Measurements from ENCODE around the gene CYP1A1.
"Not testable (repeated sequence)": the region's sequence is repeated elsewhere in the genome, so short reads cannot be mapped to it uniquely, and the experiment has no call there.

CYP1A1 gene

GRCh38 chr15:74738239-74738638 lies 12.9 kb upstream of the CYP1A1 start:
- DNase-seq (ENCODE audit: low spot score), result not testable (repeated sequence)

DNA sequence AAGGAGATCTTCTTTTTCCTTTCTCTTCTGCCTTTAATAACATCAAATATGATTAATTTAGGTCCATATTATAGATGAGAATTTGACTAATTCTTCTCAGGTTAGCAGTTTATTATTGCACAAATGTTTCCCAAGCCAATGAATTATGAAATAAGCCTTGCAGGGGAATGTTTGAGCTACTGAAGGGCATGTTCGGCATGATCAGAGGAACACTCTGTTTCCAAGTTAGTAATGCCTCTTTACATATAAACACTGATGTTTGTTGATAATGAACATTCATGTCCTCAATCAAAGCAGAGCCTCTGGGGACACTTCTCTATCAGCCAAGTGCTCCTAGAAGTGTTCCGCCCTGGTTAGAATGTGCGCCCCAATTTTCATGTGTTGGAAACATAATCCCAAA lies 10.0 kb upstream of the CYP1A1 start:
- DNase-seq (ENCODE audit: low spot score), result no peak

DNA sequence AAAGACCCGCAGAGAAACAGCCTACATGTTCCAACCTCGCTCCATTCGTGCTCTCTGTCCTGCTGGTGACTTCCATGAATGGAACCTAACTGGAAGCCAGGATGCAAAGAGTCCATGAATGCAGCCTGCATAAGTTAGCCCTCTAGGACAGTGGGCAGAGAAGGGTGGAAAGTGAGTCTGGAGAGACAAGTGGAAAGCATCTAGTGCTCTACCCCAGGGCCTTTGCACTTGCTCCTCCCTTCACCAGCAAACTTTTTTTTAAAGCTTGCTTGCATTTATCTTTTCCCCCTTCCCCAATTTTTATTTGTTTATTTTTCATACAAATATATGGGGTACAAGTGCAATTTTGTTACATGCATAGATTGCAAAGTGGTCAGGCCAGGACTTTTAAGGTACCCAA lies 7.9 kb upstream of the CYP1A1 start:
- no peak for DNase-seq (ENCODE audit: low spot score)

DNA sequence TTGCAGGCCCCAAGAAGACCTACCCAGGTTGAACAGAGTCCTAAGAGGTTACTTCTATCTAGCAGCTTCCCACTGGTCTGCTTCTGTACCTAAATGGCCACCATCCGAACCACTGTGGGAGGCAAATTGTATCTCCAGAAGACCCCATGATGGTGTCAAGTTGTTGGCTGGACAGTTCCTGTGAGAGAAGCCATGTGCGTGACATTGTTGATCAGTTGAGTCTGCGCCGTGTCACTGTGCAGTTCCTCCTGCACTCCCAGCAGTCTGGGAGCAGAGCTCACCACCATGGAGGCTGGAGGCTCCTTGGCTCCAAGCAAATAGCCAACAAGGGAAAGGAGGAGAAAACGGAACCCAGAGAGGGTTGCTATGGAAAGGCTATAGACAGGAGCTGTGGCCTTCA lies 7.5 kb upstream of the CYP1A1 start:
- no peak for DNase-seq (ENCODE audit: low spot score)

GRCh38 chr15:74730619-74731316 lies 5.4 kb upstream of the CYP1A1 start:
- no peak for DNase-seq (ENCODE audit: low spot score)

DNA sequence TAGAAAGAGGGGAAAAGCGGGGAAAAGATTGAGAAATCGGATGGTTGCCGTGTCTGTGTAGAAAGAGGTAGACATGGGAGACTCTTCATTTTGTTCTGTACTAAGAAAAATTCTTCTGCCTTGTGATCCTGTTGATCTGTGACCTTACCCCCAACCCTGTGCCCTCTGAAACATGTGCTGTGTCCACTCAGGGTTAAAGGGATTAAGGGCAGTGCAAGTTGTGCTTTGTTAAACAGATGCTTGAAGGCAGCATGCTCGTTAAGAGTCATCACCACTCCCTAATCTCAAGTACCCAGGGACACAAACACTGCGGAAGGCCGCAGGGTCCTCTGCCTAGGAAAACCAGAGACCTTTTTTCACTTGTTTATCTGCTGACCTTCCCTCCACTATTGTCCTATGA lies 4.0 kb upstream of the CYP1A1 start:
- not testable (repeated sequence) for DNase-seq (ENCODE audit: low spot score)

- not testable (repeated sequence) for DNase-seq (ENCODE audit: low spot score)
Measured at GRCh38 chr15:74728699-74729098, 3.4 kb upstream of the CYP1A1 start.

- no peak for DNase-seq (ENCODE audit: low spot score)
Measured at GRCh38 chr15:74727727-74728126, 2.4 kb upstream of the CYP1A1 start.

DNA sequence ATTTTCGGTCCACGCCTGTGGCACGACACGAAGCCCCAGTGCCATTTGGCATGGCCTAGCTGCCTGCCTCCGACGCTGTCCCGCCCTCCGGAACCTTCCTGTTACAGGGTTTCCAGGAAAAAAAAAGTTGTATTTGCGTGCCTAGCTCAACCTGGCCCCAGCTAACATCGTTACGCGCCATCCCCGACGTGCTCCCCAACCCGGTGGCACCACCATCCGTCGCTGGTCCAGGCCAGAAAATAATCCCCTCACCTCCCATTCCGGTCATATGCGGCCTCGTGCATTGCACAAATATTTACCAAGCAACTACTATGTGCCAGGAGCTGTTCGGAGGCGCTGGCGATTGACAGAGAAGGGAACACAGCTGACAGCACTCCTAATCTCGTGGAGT lies 1.4 kb upstream of the CYP1A1 start:
- DNase-seq (ENCODE audit: low spot score), result no peak

DNA sequence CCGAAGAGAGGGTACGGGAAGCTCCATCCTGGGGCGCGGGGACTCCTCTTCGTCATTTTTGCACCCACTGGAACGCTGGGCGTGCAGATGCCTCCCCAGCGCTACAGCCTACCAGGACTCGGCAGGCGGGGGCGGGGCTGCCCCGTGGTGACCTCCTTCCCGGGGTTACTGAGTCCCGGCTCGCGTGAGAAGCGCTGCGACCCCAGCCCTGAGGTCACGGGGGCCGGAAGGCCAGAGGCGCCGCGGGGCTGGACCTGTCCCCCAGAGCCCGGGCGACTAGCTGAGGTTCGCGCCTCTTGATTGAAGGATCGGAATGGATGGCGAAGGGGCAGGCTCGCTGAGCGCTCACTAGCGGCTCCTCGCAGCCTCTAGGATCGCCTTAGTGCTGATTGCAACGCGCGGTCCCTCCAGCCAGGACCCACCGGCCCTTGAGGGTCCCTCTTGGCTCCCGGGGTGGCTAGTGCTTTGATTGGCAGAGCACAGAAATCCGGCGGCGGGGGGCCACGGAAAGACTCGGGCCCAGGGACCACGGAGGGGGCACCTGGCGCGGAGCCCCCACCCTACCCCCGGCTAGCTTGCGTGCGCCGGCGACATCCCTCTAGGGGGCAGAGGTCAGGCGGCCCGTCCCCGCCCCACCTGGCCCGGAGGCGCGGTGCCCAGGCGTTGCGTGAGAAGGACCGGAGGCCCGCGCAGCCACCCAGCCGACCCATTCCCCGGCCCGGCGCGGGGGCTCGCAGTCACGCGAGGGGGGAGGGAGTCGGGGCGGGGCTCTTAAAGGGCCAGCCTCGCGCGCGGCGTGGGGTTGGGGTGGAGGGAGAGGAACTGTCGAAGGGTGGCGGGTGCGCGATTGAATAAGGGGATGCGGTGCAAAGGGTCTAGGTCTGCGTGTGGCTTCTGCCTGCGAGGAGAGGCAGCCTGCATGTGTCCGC lies 781 bp upstream of the CYP1A1 start:
- DNase-seq (ENCODE audit: low spot score), result peak; percentile 24

- DNase-seq (ENCODE audit: low spot score), result no peak
Measured at GRCh38 chr15:74724570-74725224, 631 bp downstream of the CYP1A1 start.

GRCh38 chr15:74723754-74724334 lies 1.5 kb downstream of the CYP1A1 start:
- peak; percentile 40 for DNase-seq (ENCODE audit: low spot score)

GRCh38 chr15:74723187-74723586 lies 2.1 kb downstream of the CYP1A1 start:
- no peak for DNase-seq (ENCODE audit: low spot score)

GRCh38 chr15:74722591-74722990 lies 2.7 kb downstream of the CYP1A1 start:
- DNase-seq (ENCODE audit: low spot score), result no peak

GRCh38 chr15:74716651-74717050 lies 8.7 kb downstream of the CYP1A1 start:
- no peak for DNase-seq (ENCODE audit: low spot score)

- no peak for DNase-seq (ENCODE audit: low spot score)
Measured at GRCh38 chr15:74712311-74712710, 13.0 kb downstream of the CYP1A1 start.

GRCh38 chr15:74710319-74711094 lies 14.8 kb downstream of the CYP1A1 start:
- no peak for DNase-seq (ENCODE audit: low spot score)

DNA sequence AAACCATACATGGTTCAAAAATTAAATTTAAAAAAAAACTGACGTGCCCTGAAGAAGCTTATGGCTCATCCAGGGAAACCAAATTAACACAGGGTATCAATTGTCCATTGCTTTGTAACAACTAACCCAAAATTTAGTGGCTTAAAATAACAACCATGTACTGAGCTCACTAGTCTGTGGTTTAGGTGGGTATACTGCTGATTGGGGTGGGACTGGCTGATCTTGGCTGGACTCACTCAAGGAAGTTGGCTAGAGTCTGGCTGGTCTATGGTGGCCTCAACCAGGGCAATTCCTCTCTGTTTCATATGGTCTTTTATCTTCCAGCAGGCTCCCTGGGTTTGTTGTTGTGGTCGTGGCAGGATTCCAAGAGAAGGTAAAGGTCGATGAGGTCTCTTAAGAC lies 15.4 kb downstream of the CYP1A1 start:
- no peak for DNase-seq (ENCODE audit: low spot score)

- no peak for DNase-seq (ENCODE audit: low spot score)
Measured at GRCh38 chr15:74709011-74709410, 16.3 kb downstream of the CYP1A1 start.

- DNase-seq (ENCODE audit: low spot score), result no peak
Measured at GRCh38 chr15:74696808-74697207, 28.5 kb downstream of the CYP1A1 start.

DNA sequence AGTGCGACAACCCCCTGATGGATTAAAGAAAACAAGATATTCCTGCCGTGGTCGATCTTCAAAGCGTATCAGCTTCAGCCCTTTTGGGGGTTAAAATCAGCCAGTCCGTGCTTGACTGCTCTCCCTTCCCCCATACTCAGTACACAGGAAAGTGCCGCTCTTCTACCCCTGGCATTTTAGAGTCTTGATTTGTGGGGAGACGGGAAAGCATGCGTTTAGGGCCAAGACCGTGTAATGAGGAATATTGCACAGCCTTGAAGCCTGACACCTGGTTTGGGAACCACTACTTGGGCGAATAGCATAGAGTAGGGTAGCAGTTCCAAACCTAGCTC lies 29.0 kb downstream of the CYP1A1 start:
- DNase-seq (ENCODE audit: low spot score), result no peak

Data from RKO (cell line).